ENCODE measurements around the gene SPESP1.

The SPESP1 gene

DNA sequence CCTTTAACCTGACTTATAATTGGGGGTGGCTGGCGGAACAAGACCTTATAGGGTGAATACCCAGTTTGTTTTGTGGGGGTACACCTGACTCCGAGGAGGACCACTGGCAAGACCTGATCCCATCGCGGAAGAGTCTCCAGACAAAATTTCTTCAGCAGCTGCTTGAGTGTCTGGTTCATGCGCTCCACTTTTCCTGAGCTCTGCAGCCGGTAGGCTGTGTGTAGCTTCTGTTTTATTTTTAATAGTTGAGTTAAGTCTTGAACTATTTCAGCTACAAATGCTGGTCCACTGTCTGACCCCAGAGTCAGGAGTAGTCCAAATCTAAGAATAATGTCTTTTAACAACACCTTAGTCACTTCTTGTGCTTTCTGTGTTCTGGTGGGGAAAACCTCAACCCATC, 63.0 kb downstream of the SPESP1 start:
- DNase-seq, result no peak

GRCh38 chr15:68994149-68994548, 63.8 kb downstream of the SPESP1 start:
- DNase-seq, result no peak

- DNase-seq, result no peak
Measured at GRCh38 chr15:68994981-68995761, 64.8 kb downstream of the SPESP1 start.
